ENCODE data around the gene PGAM2.
"Not testable (repeated sequence)": the region's sequence is repeated elsewhere in the genome, so short reads cannot be mapped to it uniquely, and the experiment has no call there.

The PGAM2 gene

DNA sequence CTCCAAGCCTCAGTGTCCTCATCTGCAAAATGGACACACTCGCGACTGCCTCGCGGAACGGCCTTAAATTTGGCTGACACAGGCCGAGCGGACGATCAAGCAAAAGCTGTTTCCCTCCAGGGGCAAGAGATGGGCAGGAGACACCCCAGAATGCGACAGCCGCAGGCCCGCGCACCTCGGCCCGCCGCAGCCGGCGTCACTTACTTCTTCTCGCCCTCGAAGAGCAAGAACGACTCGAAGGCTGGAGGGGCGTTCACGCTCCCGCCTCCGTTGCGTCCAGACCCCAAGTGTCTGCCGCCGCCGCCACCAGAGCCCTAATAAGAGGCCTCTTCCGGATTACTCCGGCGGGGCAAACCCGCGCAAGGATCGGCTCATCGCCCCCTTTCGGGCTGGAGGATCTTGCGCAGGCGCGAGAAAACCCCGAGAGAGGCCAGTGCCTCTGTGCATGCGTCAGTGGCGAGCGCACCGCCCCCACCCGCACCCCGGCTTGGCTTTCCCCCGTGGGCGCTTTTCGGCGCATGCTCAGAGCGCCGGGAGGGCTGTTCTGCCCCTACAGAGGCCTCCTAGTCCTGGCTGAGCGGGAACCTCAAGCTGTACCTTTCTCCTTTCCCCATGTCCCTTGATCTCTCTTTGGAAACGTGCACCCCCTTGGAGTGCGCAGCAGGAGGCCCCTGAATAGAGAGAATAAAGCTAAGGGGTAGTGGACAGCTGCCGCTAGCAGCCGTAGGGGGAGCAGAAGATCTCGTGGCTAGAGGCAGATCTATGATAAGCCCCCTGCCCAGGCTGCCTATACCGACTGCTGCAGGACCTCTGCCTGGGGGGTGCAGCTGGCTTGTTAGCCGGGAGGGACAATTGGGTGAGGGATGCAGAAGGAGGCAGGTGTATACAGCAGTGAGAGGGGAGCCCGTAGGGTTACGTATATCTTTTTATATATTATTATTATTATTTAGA is 46.2 kb downstream of the PGAM2 start:
- DNase-seq: peak; percentile 98

DNA sequence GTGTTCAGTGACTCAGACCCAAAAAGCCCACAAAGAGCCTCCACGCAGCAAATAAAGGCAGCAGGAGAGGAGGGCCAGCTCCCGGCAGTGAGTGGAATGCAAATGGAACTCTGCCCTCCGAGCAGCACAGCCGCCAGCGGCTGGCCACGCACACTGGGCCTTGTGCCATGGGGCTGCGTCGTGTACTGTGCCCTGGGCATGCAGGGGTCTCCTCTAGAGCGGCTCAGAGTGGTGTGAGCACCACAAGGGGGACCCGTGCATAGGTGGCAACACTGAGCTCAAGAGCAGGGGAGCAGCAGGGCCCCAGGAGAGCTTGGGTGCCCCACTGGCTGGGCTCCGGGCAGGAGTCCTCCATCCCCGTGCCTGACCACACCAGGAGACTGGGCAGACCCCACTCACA is 50.3 kb downstream of the PGAM2 start:
- DNase-seq: not testable (repeated sequence)
